G401.6 (cell line): Measurements from ENCODE around the gene NKD2.

Experiments
- FAIRE-seq: peaks from 2 replicates; lab custom pipeline; 2012; peaks lifted over from hg19 to GRCh38; lab: Jason Lieb, UNC

Gene NKD2

GRCh38 chr5:1047332-1047965 is 38.8 kb downstream of the NKD2 start:
- FAIRE-seq, result no peak

- no peak for FAIRE-seq
These were observed 39.6 kb downstream of the NKD2 start for GRCh38 chr5:1048162-1048721.

DNA sequence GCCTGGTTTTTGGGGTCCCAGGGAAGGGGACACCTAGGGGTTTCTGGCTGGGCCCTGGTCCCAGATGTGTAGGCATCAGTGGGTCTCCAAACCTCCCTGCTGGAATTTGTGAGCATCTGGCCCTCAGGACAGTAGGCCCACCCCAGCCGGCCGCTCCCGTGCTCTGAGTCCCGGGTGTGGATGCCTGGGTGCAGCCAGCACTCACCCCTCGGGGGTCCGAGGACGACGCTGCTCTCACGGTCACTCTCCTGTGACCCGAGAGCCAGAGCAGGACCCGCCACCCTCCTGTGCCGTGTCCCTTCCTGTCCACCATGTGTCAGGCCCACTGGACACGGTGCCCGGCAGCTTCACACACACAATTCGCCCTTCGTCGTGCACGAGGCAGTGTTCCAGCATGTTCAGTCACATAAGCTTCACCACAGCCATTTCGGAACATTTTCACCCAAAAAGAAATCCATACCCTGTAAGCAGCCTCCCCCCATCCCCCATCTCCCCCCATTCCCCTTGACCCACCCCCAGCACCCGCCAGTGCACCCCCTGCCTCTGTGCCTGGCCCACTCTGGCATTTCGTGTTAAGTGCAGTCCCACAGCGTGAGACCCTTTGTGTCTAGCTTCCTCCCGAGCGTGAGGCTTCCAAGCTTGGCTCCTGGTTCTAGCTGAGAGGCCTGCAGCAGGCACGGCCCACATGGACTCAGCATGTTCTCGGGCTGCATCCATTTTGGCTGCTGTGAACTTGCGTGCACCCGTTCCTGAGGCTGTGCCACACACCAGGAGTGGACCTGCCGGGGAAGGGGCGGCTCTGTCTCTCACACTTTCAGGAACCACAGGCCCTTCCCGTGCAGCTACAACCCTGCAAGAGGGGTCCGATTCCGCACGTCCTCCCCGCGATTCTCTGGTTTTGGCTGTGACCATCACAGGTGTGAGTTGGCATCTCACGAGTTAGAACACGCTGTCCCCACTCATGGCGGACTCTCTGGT is 40.5 kb downstream of the NKD2 start:
- no peak for FAIRE-seq

DNA sequence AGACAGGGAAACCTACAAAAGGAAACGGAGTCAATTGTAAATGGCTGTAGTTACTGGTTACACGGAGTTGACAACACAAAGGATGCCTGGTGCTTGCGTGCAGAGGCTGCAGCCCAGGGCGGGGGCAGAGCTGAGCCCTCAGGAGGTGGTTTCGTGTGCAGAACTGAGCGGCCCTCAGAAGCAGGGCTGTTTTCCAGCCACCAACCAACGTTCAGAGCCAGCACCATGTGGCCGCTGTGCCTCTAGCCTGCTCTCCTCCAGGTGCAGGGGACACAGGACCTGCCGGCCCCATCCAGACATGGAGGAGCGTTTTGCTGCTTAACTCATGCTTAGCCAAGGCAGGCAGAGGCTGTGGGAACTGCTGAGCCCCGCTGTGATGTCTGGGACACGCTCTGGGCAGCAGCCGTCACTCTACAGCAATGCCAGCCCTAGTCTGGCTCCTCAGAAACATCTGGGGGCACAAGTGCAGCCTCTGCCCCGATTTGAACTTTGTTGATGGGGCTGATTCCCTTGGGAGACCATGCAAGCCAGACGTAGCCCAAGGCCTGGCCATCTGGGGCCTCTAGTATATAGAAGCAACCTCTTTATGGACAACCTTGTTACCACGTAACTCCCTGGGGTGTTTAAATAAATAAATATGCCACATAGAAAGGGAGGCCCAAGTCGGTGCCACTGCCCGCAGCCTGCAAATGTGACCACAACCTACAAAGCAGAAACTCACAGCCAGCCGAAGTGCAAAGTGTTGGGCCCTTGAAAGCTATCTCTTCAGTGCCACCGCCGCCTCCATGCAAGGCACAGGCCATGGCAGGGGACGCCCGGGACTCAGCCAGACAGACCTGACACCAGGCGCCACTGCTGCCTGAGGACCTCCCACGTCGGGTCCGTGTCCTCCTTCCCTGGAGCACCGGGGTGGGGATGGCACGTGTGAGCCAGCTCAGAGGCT is 42.1 kb downstream of the NKD2 start:
- FAIRE-seq, result no peak

GRCh38 chr5:1051366-1051720 is 42.7 kb downstream of the NKD2 start:
- FAIRE-seq, result no peak

- FAIRE-seq, result no peak
These were observed 43.5 kb downstream of the NKD2 start for GRCh38 chr5:1052076-1052475.

DNA sequence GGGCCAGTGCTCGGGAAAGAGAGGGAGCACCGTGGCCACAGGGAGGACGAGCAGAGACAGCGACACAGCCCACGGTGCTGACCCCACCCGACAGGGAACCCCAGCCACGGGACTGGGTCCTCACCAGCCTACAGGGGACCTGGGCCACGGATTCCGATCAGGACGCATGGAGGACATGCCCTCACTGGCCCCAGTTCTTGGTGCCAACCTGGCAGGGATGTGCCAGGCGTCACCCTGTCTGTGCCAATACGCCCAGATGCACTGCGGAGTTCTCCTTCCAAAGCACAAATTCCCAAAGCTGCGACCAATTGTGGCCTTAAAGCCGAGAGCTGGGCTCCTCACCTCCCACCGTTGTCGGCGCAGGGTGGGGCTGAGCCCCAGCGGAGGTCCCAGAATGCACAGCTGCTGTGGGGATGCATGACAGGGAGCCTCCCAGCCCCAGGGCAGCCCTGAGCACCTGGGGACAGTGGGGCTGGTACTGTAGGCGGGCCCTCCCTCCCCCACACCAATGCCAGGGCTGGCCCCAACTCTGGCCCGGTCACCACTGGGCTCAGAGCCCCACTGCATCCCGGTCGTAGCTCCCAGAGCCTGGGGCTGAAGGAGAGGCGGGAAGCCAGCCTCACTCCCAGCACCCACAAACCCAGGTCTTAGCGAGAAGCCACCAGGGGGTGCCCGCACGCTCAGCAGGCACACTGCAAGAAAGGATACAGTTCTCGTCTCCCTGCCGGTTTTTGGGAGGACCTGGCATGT is 44.2 kb downstream of the NKD2 start:
- FAIRE-seq, result no peak

- no peak for FAIRE-seq
These were observed 44.9 kb downstream of the NKD2 start for GRCh38 chr5:1053391-1054017.

- no peak for FAIRE-seq
These were observed 45.6 kb downstream of the NKD2 start for GRCh38 chr5:1054018-1054798.

DNA sequence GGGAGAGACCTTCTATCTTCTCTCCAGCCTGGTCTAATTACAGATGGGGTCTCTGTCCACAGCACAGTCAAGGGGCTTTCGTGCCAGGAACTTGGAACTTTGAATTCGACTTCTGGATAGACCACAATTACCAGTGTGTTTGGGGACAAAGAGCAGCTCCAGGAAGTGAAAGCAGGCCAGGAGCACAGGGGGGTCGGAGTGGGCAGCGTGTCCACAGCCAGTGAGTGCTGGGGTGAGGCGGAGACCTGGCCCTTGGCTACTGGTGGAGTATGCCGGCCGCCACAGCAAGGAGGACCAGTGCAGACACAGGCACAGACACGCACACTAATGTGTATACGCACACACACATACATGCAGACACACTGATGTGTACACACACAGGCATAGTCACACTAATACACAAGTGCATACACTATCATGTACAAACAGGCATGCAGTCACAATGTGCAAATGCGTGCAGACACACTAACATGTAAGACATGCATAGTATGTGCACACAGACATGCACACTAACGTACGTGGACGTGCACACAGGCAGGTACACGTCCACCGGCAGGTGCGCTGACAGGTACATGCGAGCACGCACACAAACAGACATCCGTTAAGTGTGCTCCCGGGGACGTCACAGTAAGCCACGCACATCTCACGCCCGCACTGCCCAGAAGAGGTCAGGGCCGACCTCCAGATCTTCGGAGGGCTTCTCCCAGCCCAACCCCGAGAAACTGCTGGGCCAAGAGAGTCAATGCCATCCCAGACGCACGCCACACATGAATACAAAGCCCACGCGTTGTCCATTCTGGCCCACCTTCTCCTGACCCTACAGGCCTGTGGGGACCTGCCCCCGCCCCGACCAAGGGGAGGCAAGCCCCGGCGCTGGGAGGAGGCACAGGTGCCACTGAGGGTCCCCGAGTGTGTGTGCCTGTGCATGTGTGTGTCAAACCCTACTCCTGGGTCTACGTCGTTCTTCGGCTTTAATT is 46.5 kb downstream of the NKD2 start:
- no peak for FAIRE-seq

- no peak for FAIRE-seq
These were observed 47.5 kb downstream of the NKD2 start for GRCh38 chr5:1055896-1056610.

GRCh38 chr5:1056611-1057484 is 48.2 kb downstream of the NKD2 start:
- no peak for FAIRE-seq

DNA sequence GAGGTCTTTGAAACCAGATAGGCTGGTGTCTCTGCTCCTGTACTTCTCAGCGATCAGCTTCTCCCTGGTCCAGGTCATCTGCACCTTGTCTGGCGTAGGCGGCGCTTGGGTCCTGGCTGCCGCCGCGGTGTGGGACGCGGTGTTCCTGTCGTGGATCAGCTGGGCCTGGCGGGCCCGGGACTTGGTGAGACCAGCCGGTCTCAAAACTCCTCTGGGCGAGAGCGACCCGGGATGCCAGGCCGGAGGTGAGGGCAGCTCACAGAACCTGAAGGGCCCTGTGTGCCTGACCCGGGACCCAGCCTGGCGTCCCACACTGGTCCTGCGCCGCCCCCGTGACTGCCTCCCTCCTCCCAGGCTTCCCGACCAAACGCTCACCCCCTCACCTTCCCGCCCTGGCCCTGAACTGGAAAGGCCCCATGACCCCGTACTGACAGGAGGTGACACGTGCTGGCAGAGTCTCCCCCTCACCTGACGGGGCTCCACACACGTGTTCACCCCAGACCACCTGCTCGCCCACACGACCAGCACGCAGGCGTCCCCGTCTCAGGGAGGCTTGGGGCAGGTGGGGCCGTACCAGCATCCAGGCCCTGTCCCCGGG is 49.0 kb downstream of the NKD2 start:
- no peak for FAIRE-seq

DNA sequence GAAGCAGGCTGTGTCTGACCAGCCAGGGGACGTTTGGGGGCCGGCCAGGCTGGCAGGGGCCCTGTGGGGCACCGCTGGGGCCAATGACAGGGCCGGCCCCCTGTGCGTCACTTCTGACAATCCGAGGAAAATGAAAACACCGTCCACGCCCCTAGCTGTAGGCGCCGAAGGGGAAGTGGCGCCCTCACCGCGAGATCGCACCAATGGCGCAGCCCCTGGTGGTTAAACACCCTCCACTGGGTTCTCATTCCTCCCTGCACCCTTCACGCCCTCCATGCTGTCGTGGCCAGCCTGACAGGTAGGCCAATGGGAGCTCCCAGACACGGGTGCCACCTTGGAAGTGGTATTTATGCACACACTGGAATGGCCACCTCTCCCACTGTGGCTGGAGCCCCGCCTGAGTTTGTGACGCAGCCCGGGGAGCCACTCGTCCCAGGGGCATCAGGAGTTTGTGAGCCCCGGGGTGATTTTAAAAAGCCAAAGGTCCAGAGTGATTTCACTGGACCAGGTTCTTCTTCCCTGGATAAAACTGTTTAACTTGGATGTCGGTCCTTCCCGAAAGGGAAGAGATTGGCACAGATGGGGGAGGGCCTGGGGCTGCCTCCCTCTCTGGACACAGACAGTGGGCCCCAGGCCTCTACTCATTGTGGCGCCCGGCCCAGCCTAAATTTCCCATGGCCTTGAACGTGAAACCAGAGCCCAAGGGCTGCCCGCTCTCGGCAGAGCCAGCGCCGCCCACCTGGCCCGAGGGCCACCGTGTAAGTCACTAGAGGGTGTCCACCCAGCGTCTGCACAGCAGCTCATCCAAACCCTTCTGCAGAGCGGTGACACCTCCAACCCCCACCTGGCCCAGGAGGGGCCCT is 49.7 kb downstream of the NKD2 start:
- FAIRE-seq, result no peak

DNA sequence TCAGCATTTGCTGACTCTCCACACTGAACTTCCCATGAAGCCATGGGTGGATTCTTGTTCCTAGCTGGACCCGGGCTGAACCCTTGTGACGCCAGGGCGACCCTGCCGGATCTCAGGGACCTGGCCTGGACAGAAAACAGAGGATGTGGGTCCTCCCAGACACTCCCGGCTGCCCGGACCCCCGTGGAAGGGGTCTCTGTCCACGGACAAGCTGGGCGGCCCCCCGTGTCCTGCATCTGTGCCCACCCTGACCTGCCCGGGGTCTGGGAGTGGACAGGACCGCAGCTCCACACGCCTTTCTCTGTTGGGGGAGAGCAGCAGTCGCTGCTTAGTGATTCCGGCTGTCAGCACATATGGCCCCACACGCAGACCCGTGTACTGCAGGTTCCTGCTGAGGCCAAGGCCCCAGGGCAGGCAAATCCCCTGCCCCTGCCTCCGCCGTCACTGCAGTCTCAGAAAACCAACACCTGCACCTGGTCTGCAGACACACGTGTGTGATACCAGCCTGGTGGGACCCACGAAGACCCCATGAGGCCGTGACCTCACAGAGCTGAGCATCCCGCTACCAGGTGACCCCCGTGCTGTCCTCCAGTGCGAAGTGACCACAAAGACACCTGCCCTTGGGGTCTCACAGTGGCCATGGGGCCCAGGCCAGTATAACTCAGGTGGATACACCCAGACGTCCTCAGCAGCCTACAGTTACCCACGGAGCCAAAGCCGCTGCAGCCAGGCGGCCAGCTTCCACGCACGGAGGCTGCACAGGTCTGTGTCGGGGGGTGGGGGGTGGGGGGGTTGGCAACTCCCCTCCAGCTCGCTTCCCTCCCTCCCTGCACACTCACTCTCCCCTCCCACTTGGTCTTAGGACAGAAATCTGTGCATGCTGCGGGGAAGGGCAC is 50.6 kb downstream of the NKD2 start:
- FAIRE-seq, result no peak
